H1 (cell line): ENCODE measurements around the gene RARRES2. TPM values are rescaled to one million over a fixed set of nuclear protein-coding genes. Genes with fewer than 3 reads are reported as not detected.

ENCODE experiments used
- CTCF ChIA-PET: fragments of 300-600 bp; sonication (Branson Sonifier 250); formaldehyde crosslinking; loops from one replicate; lab custom pipeline; 2021; ENCODE audit not compliant: partially characterized antibody; lab: Charles Lee
- POLR2A ChIA-PET: fragments of 300-600 bp; sonication (Branson Sonifier 250); formaldehyde crosslinking; loops from one replicate; lab custom pipeline; 2021; ENCODE audit warnings: inconsistent platforms; ENCODE audit not compliant: partially characterized antibody; lab: Charles Lee
- DNase-seq, 2 experiments: peaks; one replicate each; pipeline versions ENCODE4 v3.0.0 to v3.0.0-alpha.2; 2010 to 2022; ENCODE audit warnings: low spot score in 2 of 2, low read depth in 1 of 2, mixed read lengths in 1 of 2
- FAIRE-seq: peaks from 2 replicates; lab custom pipeline; 2011; peaks lifted over from hg19 to GRCh38; lab: Jason Lieb, UNC
- H2AFZ ChIP-seq: 2 replicates; pipeline ENCODE4 v1.8.1; 2012; ENCODE audit warnings: low read length, inconsistent platforms
- H2AK5ac ChIP-seq: 2 replicates; pipeline ENCODE4 v1.6.1; 2013; ENCODE audit warnings: low read depth, low read length
- H2BK120ac ChIP-seq: replicated peaks from 2 replicates; pipeline ENCODE3; 2013; ENCODE audit warnings: low read depth, low read length, inconsistent platforms
- H2BK12ac ChIP-seq: 2 replicates; pipeline ENCODE4 v1.6.1; 2013; ENCODE audit warnings: low read depth, low read length
- H2BK15ac ChIP-seq: 2 replicates; pipeline ENCODE4 v1.6.1; 2013; ENCODE audit warnings: low read length
- H2BK20ac ChIP-seq: 2 replicates; pipeline ENCODE4 v1.6.1; 2013; ENCODE audit warnings: low read length
- H2BK5ac ChIP-seq: 2 replicates; pipeline ENCODE4 v1.6.1; 2013; ENCODE audit warnings: low read depth, low read length
- H3K14ac ChIP-seq: 2 replicates; pipeline ENCODE4 v1.6.1; 2013; ENCODE audit warnings: inconsistent platforms; ENCODE audit not compliant: insufficient read length
- H3K18ac ChIP-seq: 2 replicates; pipeline ENCODE4 v1.6.1; 2013; ENCODE audit warnings: low read length; ENCODE audit errors: extremely low read depth
- H3K23ac ChIP-seq: 2 replicates; pipeline ENCODE4 v1.6.1; 2013; ENCODE audit warnings: inconsistent platforms; ENCODE audit not compliant: insufficient read length
- H3K23me2 ChIP-seq: 2 replicates; pipeline ENCODE4 v1.6.1; 2013; ENCODE audit warnings: low read depth, low read length
- H3K27ac ChIP-seq: 2 replicates; pipeline ENCODE4 v1.6.1; 2011; ENCODE audit warnings: low read depth, low read length, inconsistent platforms
- H3K27me3 ChIP-seq, 4 experiments: replicated peaks in 1 of 4; 1 replicate in 1 of 4; 2 replicates in 3 of 4; pipeline versions ENCODE4 v1.6.1 to v1.8.1; 2011 to 2013; ENCODE audit warnings: low read length in 3 of 4, mild to moderate bottlenecking in 3 of 4, inconsistent platforms in 2 of 4, mixed read lengths in 2 of 4, moderate library complexity in 1 of 4; ENCODE audit not compliant: control insufficient read depth in 3 of 4, insufficient read depth in 3 of 4; ENCODE audit errors: extremely low read depth in 1 of 4
- H3K36me3 ChIP-seq, 4 experiments: 2 replicates each; pipeline versions ENCODE4 v1.6.1 to v1.8.1; 2011 to 2013; ENCODE audit warnings: mild to moderate bottlenecking in 4 of 4, low read length in 3 of 4, moderate library complexity in 2 of 4, control low read depth in 1 of 4, inconsistent platforms in 1 of 4; ENCODE audit not compliant: insufficient read depth in 4 of 4, control insufficient read depth in 2 of 4
- H3K4ac ChIP-seq: replicated peaks from 2 replicates; pipeline ENCODE3; 2013; ENCODE audit warnings: low read length, low read depth, mixed read lengths, inconsistent platforms; ENCODE audit not compliant: insufficient read length
- H3K4me1 ChIP-seq, 4 experiments: replicated peaks in 1 of 4; 1 replicate in 1 of 4; 2 replicates in 3 of 4; pipeline versions ENCODE4 v1.6.1 to v1.8.1; 2011 to 2013; ENCODE audit warnings: low read length in 3 of 4, inconsistent platforms in 2 of 4, mixed read lengths in 1 of 4; ENCODE audit not compliant: insufficient read depth in 4 of 4, control insufficient read depth in 3 of 4
- H3K4me2 ChIP-seq, 2 experiments: 2 replicates each; pipeline versions ENCODE4 v1.6.1 to v1.8.1; 2011 to 2013; ENCODE audit warnings: low read depth in 2 of 2, low read length in 2 of 2, control low read depth in 1 of 2, inconsistent platforms in 1 of 2, mild to moderate bottlenecking in 1 of 2; ENCODE audit not compliant: insufficient read depth in 1 of 2
- H3K4me3 ChIP-seq, 4 experiments: fragments of 200-600, 300-600 bp in 1 of 4; sonication (generic), shearing (Covaris generic), sonication (Bioruptor Twin) in 1 of 4; 2 replicates each; pipeline versions ENCODE4 v1.5.1 to v1.8.1; 2011 to 2016; ENCODE audit warnings: low read length in 4 of 4, low read depth in 3 of 4, control low read depth in 2 of 4, inconsistent platforms in 2 of 4, mild to moderate bottlenecking in 2 of 4, mixed read lengths in 1 of 4, moderate library complexity in 1 of 4; ENCODE audit not compliant: insufficient read depth in 2 of 4; ENCODE audit errors: extremely low read depth in 1 of 4
- H3K56ac ChIP-seq: replicated peaks from 2 replicates; pipeline ENCODE3; 2013; ENCODE audit warnings: low read depth, mild to moderate bottlenecking, mixed read lengths, low read length, inconsistent platforms; ENCODE audit not compliant: insufficient read length
- H3K79me1 ChIP-seq: 2 replicates; pipeline ENCODE4 v1.6.1; 2013; ENCODE audit warnings: low read depth, low read length, control low read depth
- H3K79me2 ChIP-seq, 2 experiments: 2 replicates each; pipeline versions ENCODE4 v1.6.1 to v1.8.1; 2012 to 2013; ENCODE audit warnings: low read length in 2 of 2, mild to moderate bottlenecking in 2 of 2, inconsistent platforms in 1 of 2; ENCODE audit not compliant: insufficient read depth in 2 of 2, control insufficient read depth in 1 of 2
- H3K9ac ChIP-seq, 4 experiments: replicated peaks in 1 of 4; 1 replicate in 1 of 4; 2 replicates in 3 of 4; pipeline versions ENCODE4 v1.6.1 to v1.8.1; 2011 to 2013; ENCODE audit warnings: low read depth in 3 of 4, low read length in 3 of 4, control low read depth in 2 of 4, mild to moderate bottlenecking in 2 of 4, moderate library complexity in 2 of 4, inconsistent platforms in 1 of 4; ENCODE audit errors: extremely low read depth in 1 of 4
- H3K9me3 ChIP-seq, 2 experiments: 2 replicates each; pipeline versions ENCODE4 v1.6.1 to v1.8.1; 2012 to 2013; ENCODE audit warnings: mild to moderate bottlenecking in 2 of 2, moderate library complexity in 2 of 2, control low read depth in 1 of 2, inconsistent platforms in 1 of 2, low read depth in 1 of 2, low read length in 1 of 2, mixed read lengths in 1 of 2; ENCODE audit not compliant: insufficient read depth in 2 of 2
- H4K20me1 ChIP-seq, 2 experiments: replicated peaks in 1 of 2; 2 replicates each; pipeline versions ENCODE3 to v1.8.1; 2011 to 2013; ENCODE audit warnings: inconsistent platforms in 2 of 2, low read length in 2 of 2, mild to moderate bottlenecking in 1 of 2; ENCODE audit not compliant: insufficient read depth in 2 of 2, control insufficient read depth in 1 of 2
- H4K5ac ChIP-seq: 2 replicates; pipeline ENCODE4 v1.6.1; 2013; ENCODE audit warnings: low read length, low read depth, mixed read lengths, inconsistent platforms; ENCODE audit not compliant: insufficient read length
- H4K8ac ChIP-seq: 2 replicates; pipeline ENCODE4 v1.8.0; 2013; ENCODE audit warnings: mild to moderate bottlenecking, moderate library complexity, low read length, inconsistent platforms; ENCODE audit not compliant: insufficient read depth; ENCODE audit errors: extremely low read depth
- H4K91ac ChIP-seq: replicated peaks from 2 replicates; pipeline ENCODE3; 2013; ENCODE audit warnings: low read length, mixed read lengths, inconsistent platforms; ENCODE audit not compliant: insufficient read length
- CREB1 ChIP-seq: IDR thresholded peaks from 2 replicates; pipeline ENCODE4 v1.6.1; 2012; ENCODE audit warnings: inconsistent platforms
- JUND ChIP-seq: IDR thresholded peaks from 2 replicates; pipeline ENCODE4 v1.6.1; 2011; ENCODE audit warnings: mild to moderate bottlenecking, improper control_type of control experiment, low read length
- POLR2A ChIP-seq, 2 experiments: IDR thresholded peaks; 1 replicate in 1 of 2; 2 replicates in 1 of 2; pipeline ENCODE4 v1.6.1; 2011; ENCODE audit warnings: low read depth in 2 of 2, low read length in 2 of 2, mild to moderate bottlenecking in 2 of 2; ENCODE audit errors: control extremely low read depth in 1 of 2
- POLR2AphosphoS5 ChIP-seq: IDR thresholded peaks from 2 replicates; pipeline ENCODE4 v1.6.1; 2011; ENCODE audit warnings: low read depth, low read length
- SAP30 ChIP-seq: fragments of 300-600 bp; sonication (generic); IDR thresholded peaks from 2 replicates; pipeline ENCODE4 v1.7.1; 2012; ENCODE audit warnings: low read length, moderate library complexity, mild to moderate bottlenecking, inconsistent platforms; ENCODE audit not compliant: insufficient read depth, insufficient replicate concordance
- ZNF274 ChIP-seq: IDR thresholded peaks from 2 replicates; pipeline ENCODE4 v1.7.0; 2012; ENCODE audit warnings: low read length, borderline replicate concordance; ENCODE audit errors: extremely low read depth
- WGBS, 2 experiments: shearing (Covaris generic) in 1 of 2; methylation state at CpG; one replicate each; pipeline versions ENCODE4 v1.1.6 to v1.1.7; 2013 to 2015; ENCODE audit warnings: low lambda C conversion rate in 2 of 2, mixed read lengths in 2 of 2, inconsistent platforms in 1 of 2, low coverage in 1 of 2, missing lambda C conversion rate in 1 of 2; ENCODE audit not compliant: insufficient replicate concordance in 2 of 2, insufficient coverage in 1 of 2, insufficient read length in 1 of 2; ENCODE audit errors: extremely low coverage in 1 of 2, missing lambda C conversion rate in 1 of 2; 5-methylcytosine and 5-hydroxymethylcytosine counted together
- polyA plus RNA-seq, 7 experiments: library from polyadenylated mRNA; depleted of rRNA in 3 of 7; stranded (reverse) in 5 of 7; unstranded in 2 of 7; fragments of >200 nt in 5 of 7; fragments of 200-250 nt in 2 of 7; gene quantifications; 1 replicate in 5 of 7; 2 replicates in 1 of 7; 4 replicates in 1 of 7; pipeline versions ENCODE4 v1.2.1 to v1.2.3, GENCODE V29; 2011 to 2013; ENCODE audit warnings: missing spikeins in 2 of 7, mixed read lengths in 2 of 7
- total RNA-seq: library from RNA; stranded (reverse); fragmentation: NEBNext Ultra II Directional; extraction: Animal tissue kit (Norgen Biotek cat#: 25700); gene quantifications from 2 replicates; pipeline ENCODE4 v1.2.1, GENCODE V29; 2021

Gene RARRES2
- total and polyA plus RNA-seq, 2 of the 8 experiments (the other 6 are each of a cell fraction or from before 2014, with no cell fraction given): 254 to 441 TPM

- Histone ChIP-seq H2BK15ac (no peak overlapping the region), H3K4me3 (no peak overlapping the region), H3K9ac (no peak overlapping the region), H2BK120ac (no peak overlapping the region), H4K20me1 (peaks cover 0 to 11% of the 10 kb centered on the region in 2 experiments), H3K36me3 (peaks cover 12 to 27% (median 17%) of the 10 kb centered on the region in 4 experiments), H3K23ac (no peak overlapping the region), H3K4me2 (no peak overlapping the region), H4K8ac (no peak overlapping the region), H3K18ac (no peak overlapping the region), H3K23me2 (peaks cover 11% of the 10 kb centered on the region), H3K27ac (no peak overlapping the region), H3K27me3 (no peaks in the 10 kb centered on the region), H3K56ac (no peak overlapping the region), H2BK20ac (no peak overlapping the region), H4K91ac (no peak overlapping the region), H2AK5ac (no peak overlapping the region), H3K79me1 (peaks cover 22% of the 10 kb centered on the region), H3K79me2 (peaks cover 0 to 49% of the 10 kb centered on the region in 2 experiments), H2AFZ (no peak overlapping the region), H2BK5ac (no peak overlapping the region), H3K4ac (no peak overlapping the region), H2BK12ac (no peak overlapping the region), H3K4me1 (peaks cover 14 to 35% (median 19%) of the 10 kb centered on the region in 4 experiments), H3K14ac (no peak overlapping the region), H3K9me3 (no peaks in the 10 kb centered on the region), H4K5ac (no peak overlapping the region)
- DNase-seq (no peak), FAIRE-seq (no peak)
- WGBS, 2 experiments: 68% methylated on average over 3 of the region's 3 CpGs; no CpG with 5 or more reads in 1 of the 2 experiments
- ChIA-PET CTCF (interaction anchor here (1.1 to 2.1 kb wide), 9 partner anchors 8 to 91 kb away, joined by 3 to 18 read pairs (median 4); partner anchors contain the start of gene REPIN1), POLR2A (interaction anchor here (0.7 to 6.1 kb wide), 13 partner anchors 9 to 42 kb away, joined by 3 to 93 read pairs (median 5); partner anchors contain the start of gene REPIN1)
- TF ChIP-seq POLR2A (IDR thresholded peaks at IDR 0.05; ENCODE audit: control extremely low read depth in 1 of 2, low read depth in 2 of 2, low read length in 2 of 2) (no peak), SAP30 (no peak), JUND (no peak), ZNF274 (no peak), POLR2AphosphoS5 (no peak), CREB1 (no peak)
Measured at GRCh38 chr7:150377196-150377595, 35.8 kb upstream of the RARRES2 start.
